HEK293T (cell line): Measurements from ENCODE around the gene SPARC.

Experiments used
- ARNT ChIP-seq: fragments of 450-650 bp; IDR thresholded peaks from 2 replicates; pipeline ENCODE4 v1.6.1; 2017; ENCODE audit warnings: mild to moderate bottlenecking
- BHLHE40 ChIP-seq: fragments of 450-650 bp; IDR thresholded peaks from 2 replicates; pipeline ENCODE4 v1.6.1; 2016; ENCODE audit warnings: mild to moderate bottlenecking, moderate library complexity, borderline replicate concordance
- ELF4 ChIP-seq: fragments of 450-650 bp; IDR thresholded peaks from 2 replicates; pipeline ENCODE4 v1.6.1; 2017; ENCODE audit warnings: antibody characterized with exemption
- FOXA1 ChIP-seq: fragments of 450-650 bp; IDR thresholded peaks from 2 replicates; pipeline ENCODE4 v1.6.1; 2016; ENCODE audit warnings: mild to moderate bottlenecking
- HDGF ChIP-seq: fragments of 450-650 bp; IDR thresholded peaks from 2 replicates; pipeline ENCODE4 v1.6.1; 2017; ENCODE audit warnings: antibody characterized with exemption, borderline replicate concordance
- SP1 ChIP-seq: fragments of 450-650 bp; IDR thresholded peaks from 2 replicates; pipeline ENCODE4 v1.6.1; 2017
- SUZ12 ChIP-seq: fragments of 450-650 bp; IDR thresholded peaks from 2 replicates; pipeline ENCODE4 v1.6.1; 2016; ENCODE audit warnings: mild to moderate bottlenecking
- TARDBP ChIP-seq: fragments of 450-650 bp; IDR thresholded peaks from 2 replicates; pipeline ENCODE4 v1.6.1; 2016

- no peak for TF ChIP-seq TARDBP
- no peak for TF ChIP-seq HDGF
- TF ChIP-seq SP1, result no peak
- no peak for TF ChIP-seq BHLHE40
- no peak for TF ChIP-seq ARNT
- TF ChIP-seq ELF4, result no peak
- no peak for TF ChIP-seq FOXA1
- TF ChIP-seq SUZ12, result no peak
Observed at GRCh38 chr5:151703227-151703626, 16.5 kb upstream of the SPARC start.
